NCI-H1694 (cell line): ENCODE results near the gene SMOC2.

Experiments used
- DNase-seq: peaks from one replicate; lab custom pipeline; 2025; lab: John Stamatoyannopoulos, UW

The SMOC2 gene

DNA sequence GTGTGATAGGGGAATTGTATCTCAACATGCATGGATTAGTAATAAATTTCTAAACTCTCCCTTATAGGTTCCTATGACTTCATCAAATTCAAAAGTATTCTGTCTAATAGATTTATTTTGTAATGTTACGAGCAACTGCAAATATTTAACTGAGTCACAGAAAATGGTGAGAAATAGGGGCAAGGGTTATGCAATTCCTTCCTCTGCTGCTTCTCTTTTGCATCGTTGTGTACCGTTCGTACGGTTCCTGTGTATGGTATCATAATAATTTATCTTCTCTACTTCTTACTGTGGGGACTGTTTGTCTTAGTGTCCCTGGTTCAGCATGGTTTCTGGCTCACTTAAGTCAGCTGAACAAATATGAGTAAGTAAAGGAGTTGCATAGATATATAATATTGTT is 44.8 kb downstream of the SMOC2 start:
- no peak for DNase-seq

DNA sequence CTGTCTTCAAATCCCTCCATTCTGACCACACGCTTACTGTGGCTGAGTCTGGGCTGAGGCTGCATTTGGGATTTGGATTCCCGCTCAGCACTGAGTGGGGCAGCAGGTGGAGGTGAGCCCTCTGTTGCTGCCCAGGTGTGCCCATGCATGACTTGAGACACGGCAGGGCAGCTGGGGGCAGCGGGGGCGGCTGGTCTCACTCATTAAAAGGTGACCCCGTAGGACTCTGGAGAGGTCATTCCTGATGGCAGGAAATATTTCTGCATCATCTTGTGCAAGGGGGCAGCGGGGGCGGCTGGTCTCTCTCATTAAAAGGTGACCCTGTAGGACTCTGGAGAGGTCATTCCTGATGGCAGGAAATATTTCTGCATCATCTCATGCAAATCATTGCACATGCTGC is 49.8 kb downstream of the SMOC2 start:
- DNase-seq: no peak

DNA sequence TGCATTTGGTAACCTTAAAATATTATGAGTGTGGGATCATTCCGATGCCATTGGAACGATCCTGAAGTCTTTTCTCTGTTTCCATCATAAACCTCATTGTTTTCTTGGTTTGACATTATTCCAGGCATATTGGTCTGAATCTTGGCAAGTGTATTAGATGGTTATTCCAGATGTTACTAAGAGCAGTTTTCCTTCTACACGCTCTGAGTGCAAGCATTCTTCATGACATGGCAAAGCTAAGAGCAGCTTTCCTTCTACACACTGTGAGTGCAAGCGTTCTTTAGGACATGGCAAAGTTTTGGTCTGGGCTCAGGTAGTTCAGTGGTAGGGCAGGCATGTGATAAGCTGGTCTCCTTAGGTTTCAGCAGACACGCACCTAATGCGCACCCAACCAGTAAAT is 53.0 kb downstream of the SMOC2 start:
- DNase-seq: no peak

DNA sequence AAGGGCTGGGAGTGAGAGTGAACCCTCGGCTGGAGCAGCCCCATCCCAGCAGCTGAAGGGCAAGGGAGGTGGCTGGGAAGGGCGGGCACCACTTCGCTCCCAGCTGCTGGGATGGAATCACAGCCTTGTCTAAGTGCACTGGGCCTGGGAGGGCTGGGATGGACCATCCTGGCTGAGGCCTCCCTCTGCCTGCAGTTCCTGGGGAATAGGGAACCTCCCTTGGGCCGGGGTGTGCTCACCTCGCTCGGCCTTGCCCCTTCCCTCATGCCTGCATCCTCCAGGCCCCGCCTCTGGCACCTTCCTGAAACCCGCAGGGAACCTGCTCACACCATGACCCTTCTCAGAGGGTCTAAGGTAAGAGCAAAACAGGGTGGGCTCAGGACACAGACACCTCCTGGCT is 53.7 kb downstream of the SMOC2 start:
- no peak for DNase-seq

DNA sequence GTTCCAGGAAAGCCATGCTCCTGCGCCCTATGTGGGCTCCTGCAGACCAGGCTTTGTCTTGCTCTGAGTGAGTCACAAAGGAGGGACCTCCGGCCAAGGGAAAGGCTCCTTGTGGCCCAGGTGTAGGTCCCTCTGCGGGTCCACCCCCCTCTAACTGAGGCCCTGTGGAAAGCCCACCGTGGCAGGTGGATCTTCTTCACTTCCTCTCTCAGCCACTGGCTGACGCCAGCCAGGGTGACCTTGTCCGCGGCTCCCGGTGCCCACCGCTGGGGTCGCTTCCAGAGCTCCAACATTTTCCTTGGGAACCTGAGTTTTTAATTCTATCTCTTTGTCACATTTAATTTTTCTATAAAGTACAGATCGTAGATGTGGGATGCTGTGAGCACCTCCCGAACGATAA is 54.1 kb downstream of the SMOC2 start:
- no peak for DNase-seq

DNA sequence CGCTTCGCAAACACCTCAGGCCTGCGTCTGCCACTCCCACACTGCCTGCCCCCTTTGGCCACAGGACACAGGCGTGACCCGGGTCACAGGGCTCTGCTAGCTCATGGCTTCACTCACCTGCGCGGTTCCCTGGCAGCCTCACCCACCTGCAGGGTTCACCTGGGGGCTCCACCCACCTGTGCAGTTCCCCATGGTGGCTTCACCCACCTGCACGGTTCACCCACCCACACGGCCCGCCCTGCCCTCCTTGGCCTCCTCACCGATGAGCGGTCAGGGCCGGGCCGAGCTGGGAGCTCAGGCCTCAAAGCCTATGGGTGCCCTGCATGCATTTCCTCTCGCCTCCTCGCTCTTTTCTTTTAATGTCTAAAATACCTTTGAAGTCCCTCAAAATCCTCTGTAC is 54.7 kb downstream of the SMOC2 start:
- no peak for DNase-seq

DNA sequence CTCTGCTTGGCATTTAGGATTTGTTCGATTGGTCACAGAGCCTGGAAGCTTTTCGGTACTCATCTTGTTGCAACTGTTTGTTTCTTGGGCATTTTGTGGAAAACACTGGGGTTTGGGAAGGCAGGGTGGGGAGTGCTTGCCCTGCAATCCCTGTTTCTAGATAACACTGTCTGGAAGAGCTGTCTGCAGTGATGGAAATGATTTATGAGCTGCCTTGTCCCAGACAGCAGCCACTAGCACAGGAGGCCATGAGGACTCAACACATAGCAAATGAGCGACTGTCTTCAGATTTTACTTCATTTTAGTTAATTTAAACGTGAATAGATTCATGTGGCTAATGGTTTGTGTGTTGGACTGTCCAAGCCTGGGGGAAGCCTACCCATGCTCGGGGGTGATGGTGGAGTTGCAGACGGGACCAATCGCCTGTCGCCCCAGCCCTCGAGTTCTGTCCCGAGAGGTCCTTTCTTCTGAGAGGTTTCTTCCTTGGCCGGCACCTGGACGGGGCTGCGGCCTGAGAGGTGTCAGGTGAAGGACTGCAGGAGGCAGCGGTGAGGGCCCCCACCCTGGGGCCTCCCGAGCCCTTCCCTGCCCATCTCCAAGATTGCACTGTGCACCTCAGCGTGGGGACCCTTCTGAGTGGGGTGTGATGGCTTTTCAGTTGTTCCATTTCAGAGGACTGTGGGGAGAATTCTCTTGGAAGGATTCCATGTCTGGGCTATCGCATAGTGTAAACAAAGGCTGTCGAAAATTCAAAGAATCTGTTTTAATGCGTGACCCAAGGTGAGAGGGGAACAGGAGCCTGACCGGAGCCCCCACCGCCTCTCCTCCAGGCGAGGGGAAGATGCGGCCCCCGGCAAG is 55.4 kb downstream of the SMOC2 start:
- DNase-seq: no peak

DNA sequence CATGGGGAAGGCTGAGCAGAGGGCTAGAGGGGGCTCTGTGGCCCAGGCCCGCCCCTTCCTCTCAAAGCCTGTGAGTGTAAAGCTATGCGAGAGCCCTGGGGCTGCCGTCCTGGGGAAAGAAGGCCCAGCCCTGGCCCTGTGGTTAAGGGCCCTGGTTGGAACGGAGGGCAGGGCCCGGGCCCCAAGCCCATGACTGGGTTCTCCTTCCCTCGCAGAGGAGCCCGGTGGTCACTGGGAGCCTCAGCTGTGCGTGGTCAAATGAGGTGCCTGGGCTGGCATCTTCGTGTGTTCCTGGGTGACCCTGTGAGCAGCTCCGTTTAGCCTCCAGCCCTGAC is 56.0 kb downstream of the SMOC2 start:
- DNase-seq: no peak

DNA sequence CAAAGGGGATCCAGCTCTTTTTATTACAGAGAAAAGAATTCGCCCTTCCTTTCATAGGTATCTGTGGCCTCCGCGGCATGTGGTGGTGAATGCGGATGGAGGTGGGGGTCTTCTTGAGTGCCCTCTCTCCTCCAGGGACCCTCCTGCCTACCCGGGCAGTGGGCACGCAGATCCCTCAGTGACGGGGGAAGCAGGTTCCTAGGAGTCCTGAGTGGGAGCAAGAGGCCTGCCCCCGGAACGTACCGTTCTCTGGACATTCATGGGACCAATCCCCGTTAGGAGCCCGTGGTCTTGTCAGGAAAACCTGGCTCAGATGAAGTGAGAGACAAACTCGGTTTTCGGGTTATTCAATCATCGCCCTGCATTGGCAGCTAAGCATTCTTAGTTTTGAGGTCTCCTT is 56.4 kb downstream of the SMOC2 start:
- no peak for DNase-seq

DNA sequence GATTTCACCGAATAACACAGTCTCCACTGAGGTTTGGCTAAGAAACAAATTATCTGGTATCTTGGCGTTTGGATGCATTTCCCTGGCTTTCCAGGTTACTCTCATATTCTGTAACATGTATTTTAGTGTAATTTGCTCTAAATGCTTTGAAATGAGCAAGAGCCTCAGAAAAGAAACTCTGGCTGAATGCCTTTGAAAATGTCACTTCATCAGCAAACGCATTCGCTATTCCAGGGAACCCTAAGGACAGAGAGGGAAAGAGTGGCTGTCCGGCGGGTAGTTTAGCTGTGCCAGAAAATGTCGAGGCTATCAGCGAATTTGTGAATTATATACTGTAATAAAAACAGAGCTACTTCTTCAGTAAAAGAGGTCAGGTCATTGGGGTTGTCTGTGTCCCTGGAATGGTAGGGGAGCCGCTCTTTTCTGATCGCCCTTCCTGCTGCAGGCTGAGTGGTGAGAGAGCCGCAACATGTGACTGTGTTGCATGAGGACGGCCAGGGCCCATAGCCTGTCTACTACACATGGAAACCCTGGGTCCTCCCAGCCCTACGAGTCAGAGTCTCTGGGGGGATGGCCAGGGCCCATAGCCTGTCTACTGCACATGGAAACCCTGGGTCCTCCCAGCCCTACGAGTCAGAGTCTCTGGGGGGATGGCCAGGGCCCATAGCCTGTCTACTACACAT is 57.3 kb downstream of the SMOC2 start:
- no peak for DNase-seq

DNA sequence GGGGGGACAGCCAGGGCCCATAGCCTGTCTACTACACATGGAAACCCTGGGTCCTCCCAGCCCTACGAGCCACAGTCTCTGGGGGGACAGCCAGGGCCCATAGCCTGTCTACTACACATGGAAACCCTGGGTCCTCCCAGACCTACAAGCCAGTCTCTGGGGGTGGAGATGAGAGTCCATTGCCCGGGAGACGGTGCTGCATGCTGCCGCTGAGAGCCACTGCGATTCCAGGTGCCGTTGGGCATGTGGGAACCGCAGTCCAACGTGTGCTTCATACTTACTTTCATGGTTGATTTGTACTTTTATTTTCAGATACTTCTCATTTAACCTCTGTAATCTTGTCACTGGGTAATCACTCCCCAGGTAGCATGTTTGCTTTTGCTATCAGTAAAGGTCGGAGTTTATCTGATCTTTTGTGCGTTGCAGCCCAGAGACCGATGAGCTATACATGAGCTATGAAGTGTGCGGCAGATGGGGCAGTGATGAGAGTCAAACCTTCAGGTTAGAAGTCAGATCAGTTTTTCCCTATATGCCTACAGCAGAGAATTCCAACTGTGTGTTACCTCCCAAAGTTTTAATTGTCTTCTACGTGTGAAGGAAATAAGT is 58.2 kb downstream of the SMOC2 start:
- no peak for DNase-seq

DNA sequence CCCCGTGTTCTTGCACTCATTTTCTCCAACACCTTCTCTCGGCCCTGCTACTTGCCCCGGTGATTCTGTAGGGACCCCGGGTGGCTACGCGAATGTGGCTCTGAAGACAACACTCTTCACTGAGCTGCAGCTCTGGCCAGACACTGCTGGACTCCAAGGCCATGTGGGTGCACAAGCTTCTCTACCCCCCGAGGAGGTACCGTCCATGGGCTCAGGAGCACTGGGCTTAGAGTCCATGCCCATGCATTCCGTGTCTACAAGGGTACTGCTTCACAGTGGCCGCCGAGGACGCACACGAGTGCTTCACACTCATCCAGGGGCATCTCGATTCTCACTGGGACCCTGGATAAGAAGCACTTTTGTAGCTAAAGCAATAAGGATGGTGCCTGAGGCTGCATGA is 59.5 kb downstream of the SMOC2 start:
- DNase-seq: no peak

DNA sequence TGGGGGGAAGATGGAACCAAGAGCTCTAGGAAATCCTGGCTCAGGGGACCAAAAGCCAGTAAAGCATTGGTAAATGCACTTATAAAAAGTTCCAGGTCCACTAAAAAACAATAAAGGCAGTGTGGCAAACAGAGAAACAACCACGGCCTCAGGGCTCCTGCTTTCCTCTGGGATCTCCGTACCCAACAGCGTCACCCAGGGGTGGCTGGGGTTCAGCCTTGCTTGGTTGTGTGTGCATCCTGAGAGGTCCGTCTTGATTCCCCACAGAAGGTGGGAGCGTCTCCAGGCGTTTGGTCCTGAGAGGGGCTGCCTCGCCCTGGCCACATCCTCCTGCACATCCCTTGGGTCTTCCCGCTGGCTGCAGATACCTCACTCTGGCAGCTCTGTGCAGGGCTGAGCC is 60.6 kb downstream of the SMOC2 start:
- DNase-seq: no peak

DNA sequence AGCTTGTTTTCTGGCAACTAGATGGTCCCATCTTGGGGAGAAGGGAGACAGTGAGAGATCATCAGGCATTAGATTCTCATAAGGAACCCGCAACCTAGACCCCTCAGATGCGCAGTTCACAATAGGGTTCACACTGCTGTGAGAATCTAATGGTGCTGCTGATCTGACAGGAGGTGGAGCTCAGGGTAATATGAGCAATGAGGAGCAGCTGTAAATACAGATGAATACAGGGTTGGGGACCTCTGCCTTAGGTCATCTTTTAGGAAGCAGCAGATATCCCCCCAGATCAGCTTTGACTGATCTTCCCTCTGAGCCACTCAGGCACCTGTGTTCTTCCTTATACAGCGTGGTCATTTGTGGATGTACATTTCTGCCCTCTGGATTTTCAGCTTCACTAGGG is 63.4 kb downstream of the SMOC2 start:
- no peak for DNase-seq

DNA sequence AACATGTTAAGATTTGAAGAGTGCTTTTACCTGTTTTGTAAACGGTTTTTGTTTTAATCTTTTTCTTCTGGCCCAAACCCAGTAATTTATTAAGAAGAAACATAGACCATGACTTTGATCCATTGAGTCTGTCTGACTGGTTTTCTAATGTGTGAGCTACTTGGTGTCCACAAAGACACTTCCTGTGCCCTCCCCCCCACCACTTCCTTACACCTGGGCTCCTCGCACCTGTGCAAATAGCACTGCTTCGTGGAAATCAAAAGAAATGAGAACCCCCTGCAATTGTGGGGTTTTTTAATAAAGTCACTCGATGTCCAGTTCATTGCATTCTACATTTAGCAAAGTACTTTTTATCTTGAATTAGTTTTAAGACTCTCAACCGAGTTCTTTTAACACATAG is 65.5 kb downstream of the SMOC2 start:
- DNase-seq: no peak

DNA sequence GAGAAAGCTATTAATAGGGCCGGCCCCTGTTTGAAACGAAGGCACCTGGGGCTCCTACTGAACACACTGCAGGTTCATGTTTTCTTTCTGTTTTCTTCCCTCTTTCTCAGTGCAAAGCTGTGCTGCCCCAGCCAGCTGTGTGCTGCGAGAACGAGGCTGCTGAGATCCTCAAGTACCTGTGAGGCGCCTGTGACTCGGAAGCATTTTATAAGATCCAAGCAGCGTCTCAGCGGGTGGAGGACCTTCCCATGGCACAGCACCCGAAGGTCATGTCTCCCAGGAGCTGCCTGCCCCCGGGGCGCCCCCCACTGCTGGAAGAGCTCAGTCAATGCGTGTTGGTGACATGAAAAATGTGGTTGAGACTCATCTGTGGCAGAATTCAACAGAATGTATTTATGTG is 66.3 kb downstream of the SMOC2 start:
- no peak for DNase-seq

DNA sequence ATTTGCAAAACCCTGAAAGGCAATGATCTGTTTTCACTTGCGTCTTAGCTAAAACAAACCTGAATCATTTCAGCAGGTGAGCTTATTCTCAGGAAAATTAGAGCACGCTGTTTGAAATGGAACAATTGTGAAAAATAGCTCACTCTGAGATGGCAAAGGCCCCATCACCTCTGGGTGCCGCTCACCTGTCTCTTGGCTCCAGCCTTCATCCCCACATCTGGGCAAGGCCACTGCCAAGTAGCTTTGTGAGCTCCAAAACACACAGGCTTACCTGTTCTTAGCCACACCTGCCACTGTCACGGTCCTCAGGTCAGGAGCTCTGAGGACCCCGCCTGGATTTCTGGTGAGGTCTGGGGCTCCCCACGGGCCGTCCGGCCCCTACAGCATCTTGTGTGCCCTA is 66.7 kb downstream of the SMOC2 start:
- no peak for DNase-seq

DNA sequence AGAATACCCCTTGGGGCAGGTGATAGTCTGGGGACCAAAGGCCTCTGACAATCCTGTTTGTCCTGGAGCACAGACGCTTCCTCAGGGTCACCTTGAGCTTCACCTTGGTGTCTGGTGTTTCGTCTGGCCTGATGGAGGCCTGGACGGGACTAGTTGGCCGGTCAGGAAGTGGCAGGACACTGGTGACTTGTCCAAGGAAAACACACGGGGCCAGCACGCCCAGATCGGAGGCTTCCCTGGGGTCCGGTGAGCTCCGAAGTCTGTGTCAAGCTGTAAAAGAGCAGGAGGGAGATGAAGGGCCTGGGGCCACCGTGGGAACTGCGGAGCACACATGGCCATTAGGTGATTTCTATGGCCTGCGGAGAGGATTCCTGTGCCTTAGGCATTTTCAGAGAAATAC is 67.9 kb downstream of the SMOC2 start:
- DNase-seq: no peak

DNA sequence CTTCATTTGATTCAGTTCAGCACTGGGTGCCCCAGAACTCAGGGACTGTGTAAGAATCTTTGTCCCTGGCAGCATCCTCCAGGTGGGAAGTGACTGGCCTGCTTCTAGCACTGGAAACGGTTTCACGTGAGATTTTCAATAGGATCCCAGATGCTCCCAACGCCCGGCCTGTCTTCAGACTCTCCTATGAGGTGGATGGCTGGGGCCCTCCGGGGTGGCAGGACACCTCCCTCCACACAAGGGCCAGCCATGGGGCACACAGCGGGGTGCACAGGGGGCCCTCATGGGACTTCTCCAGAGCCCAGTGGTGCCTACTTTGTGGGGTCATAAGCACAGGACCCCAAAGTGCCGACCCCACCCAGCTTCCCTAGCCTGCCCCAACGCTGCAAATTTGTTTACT is 72.8 kb downstream of the SMOC2 start:
- no peak for DNase-seq

DNA sequence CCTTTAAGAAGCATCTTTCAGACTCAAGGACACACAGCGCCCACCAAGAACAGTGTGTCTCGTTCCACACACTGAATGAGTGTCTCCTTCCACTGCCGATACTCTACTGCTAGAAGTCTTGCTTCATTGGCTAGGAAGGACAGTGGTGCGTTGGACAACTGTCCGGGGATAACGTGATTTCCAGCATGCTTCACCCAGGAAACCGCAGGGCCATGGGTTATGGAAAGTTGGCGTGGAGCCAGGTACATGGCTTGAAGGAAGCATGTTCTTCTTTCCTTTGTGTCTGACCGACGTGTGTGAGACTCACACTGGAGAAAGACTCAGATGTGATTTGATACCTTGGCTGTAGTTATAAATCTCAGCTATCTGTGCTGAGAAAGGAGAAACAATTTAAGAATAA is 73.2 kb downstream of the SMOC2 start:
- no peak for DNase-seq

DNA sequence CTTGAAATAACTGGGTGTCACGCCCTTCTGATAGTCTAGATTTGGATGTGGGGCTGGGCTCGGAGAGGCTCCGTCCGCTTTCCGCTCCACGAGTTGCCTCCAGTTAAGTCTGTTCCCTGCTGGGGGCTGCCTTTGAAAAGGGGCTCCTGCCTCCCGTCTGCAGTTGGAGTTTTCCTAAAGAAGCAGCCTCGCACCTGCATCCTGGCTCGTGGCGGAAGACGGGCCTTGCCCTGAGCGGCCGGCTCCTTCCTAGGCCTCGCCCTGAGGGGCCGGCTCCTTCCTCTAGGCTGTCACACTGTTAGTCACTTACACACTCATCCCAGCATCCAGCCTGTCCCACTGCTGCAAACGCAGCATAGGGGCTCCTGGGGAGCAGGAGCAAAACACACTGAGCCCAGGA is 74.4 kb downstream of the SMOC2 start:
- no peak for DNase-seq

DNA sequence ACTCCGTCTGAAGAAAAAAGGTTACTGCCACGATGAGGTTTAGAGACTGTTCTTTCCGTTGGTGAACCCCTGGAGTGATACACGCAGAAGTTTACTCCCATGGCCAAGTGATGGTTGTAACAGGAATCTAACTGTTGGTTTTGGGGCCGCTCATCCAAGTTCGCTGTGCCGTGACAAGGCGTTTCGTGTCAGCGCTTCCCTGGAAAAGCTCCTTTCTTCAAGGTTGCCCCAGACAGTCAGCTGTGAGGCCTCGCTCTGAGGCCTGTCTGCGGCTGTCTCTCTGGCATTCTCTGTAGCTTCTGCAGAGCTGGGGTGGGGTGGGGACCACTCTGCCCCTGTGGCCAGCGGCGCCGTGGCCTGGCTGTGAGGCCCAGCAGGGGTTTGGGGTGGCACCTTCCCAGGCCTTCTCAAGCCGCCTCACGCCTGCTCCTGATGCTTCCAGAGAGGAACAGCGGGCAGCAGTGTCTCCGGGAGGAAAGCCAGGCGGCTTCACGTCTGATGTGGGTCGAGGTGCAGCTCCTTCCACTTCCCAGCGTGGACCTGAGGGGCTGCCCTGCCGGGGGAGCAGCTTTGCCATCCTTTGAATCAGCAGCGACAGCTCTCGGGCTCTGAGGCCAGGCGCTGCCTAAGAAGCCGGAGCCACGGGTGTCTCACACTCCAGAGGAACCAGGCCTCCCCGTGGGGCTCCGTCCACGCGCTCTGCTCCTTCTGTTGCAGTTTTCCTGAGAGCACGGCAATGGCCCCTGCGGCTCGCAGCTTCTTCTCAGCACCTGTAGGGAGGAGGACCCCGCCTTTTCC is 76.2 kb downstream of the SMOC2 start:
- DNase-seq: no peak
